Measurements from ENCODE around the gene CHRD. TPM values are rescaled to one million over a fixed set of nuclear protein-coding genes. Genes with fewer than 3 reads are reported as not detected.

The CHRD gene
- total RNA-seq, 1 experiment from 2014 or later, result not detected

DNA sequence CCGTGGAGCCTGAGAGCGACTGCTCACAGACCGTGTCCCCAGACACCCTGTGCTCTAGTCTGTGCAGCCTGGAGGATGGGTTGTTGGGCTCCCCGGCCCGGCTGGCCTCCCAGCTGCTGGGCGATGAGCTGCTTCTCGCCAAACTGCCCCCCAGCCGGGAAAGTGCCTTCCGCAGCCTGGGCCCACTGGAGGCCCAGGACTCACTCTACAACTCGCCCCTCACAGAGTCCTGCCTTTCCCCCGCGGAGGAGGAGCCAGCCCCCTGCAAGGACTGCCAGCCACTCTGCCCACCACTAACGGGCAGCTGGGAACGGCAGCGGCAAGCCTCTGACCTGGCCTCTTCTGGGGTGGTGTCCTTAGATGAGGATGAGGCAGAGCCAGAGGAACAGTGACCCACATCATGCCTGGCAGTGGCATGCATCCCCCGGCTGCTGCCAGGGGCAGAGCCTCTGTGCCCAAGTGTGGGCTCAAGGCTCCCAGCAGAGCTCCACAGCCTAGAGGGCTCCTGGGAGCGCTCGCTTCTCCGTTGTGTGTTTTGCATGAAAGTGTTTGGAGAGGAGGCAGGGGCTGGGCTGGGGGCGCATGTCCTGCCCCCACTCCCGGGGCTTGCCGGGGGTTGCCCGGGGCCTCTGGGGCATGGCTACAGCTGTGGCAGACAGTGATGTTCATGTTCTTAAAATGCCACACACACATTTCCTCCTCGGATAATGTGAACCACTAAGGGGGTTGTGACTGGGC is 35.1 kb upstream of the CHRD start:
- Histone ChIP-seq H3K4me1 (ENCODE audit: insufficient read depth, low read length) (peaks cover 3% of the 10 kb centered on the region; the same call in 1 of the 2 replicates), H3K79me2 (ENCODE audit: low read length) (no peaks in the 10 kb centered on the region), H3K4me3 (ENCODE audit: low read length) (no peak overlapping the region), H3K27me3 (ENCODE audit: low read length) (no peaks in the 10 kb centered on the region), H3K36me3 (ENCODE audit: low read depth, low read length) (no peaks in the 10 kb centered on the region), H3K27ac (ENCODE audit: low read length) (no peak overlapping the region), H3F3A (ENCODE audit: low read length, unreplicated experiment) (no peaks in the 10 kb centered on the region), H3K9ac (ENCODE audit: low read length) (no peak overlapping the region), H3K9me2 (replicated peaks; ENCODE audit: low read length) (no peaks in the 10 kb centered on the region), H3K9me3 (ENCODE audit: low read length) (no peaks in the 10 kb centered on the region), H4K20me1 (ENCODE audit: low read length) (no peaks in the 10 kb centered on the region), H2AFZ (ENCODE audit: low read length) (no peak overlapping the region), H3K4me2 (ENCODE audit: low read length) (no peak overlapping the region)
- ATAC-seq (no peak), DNase-seq (no peak)
- ChIA-PET CTCF (interaction anchor here (1.0 kb wide), 2 partner anchors 25 to 27 kb away, joined by 3 to 5 read pairs; no protein-coding TSS in a partner anchor), POLR2A (ENCODE audit: unreplicated experiment) (no interaction called here)
- BruUV-seq (replicated peaks), result no TSS peak
- TF ChIP-seq EZH2phosphoT487 (IDR thresholded peaks at IDR 0.05; ENCODE audit: borderline replicate concordance, low read length) (no peak), EZH2 (IDR thresholded peaks at IDR 0.05; ENCODE audit: low read length, unreplicated experiment) (no peak)
- TF ChIP-seq, protein P1, sequence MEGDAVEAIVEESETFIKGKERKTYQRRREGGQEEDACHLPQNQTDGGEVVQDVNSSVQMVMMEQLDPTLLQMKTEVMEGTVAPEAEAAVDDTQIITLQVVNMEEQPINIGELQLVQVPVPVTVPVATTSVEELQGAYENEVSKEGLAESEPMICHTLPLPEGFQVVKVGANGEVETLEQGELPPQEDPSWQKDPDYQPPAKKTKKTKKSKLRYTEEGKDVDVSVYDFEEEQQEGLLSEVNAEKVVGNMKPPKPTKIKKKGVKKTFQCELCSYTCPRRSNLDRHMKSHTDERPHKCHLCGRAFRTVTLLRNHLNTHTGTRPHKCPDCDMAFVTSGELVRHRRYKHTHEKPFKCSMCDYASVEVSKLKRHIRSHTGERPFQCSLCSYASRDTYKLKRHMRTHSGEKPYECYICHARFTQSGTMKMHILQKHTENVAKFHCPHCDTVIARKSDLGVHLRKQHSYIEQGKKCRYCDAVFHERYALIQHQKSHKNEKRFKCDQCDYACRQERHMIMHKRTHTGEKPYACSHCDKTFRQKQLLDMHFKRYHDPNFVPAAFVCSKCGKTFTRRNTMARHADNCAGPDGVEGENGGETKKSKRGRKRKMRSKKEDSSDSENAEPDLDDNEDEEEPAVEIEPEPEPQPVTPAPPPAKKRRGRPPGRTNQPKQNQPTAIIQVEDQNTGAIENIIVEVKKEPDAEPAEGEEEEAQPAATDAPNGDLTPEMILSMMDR (conservative IDR thresholded peaks at IDR 0.05; ENCODE audit: low read depth, low read length), result no peak
- intact Hi-C loops (cut with micrococcal nuclease), result loop anchor here (1.0 to 5.0 kb wide), 2 partner anchors 18 to 32 kb away; partner anchors contain the start of gene EIF4G1

DNA sequence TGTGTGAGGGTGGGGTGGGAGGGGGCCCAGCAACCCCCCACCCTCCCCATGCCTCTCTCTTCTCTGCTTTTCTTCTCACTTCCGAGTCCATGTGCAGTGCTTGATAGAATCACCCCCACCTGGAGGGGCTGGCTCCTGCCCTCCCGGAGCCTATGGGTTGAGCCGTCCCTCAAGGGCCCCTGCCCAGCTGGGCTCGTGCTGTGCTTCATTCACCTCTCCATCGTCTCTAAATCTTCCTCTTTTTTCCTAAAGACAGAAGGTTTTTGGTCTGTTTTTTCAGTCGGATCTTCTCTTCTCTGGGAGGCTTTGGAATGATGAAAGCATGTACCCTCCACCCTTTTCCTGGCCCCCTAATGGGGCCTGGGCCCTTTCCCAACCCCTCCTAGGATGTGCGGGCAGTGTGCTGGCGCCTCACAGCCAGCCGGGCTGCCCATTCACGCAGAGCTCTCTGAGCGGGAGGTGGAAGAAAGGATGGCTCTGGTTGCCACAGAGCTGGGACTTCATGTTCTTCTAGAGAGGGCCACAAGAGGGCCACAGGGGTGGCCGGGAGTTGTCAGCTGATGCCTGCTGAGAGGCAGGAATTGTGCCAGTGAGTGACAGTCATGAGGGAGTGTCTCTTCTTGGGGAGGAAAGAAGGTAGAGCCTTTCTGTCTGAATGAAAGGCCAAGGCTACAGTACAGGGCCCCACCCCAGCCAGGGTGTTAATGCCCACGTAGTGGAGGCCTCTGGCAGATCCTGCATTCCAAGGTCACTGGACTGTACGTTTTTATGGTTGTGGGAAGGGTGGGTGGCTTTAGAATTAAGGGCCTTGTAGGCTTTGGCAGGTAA is 34.3 kb upstream of the CHRD start:
- ChIA-PET POLR2A (ENCODE audit: unreplicated experiment) (no interaction called here), CTCF (interaction anchor here (1.0 kb wide), 2 partner anchors 25 to 26 kb away, joined by 3 to 5 read pairs; no protein-coding TSS in a partner anchor)
- no peak overlapping the region for H3K4me3 ChIP-seq (ENCODE audit: low read length)
- BruUV-seq (replicated peaks), result no TSS peak
- intact Hi-C loops (cut with micrococcal nuclease), result loop anchor here (1.0 to 5.0 kb wide), 2 partner anchors 17 to 33 kb away; partner anchors contain the start of gene EIF4G1
- H2AFZ ChIP-seq (ENCODE audit: low read length), result no peak overlapping the region
- H3K79me2 ChIP-seq (ENCODE audit: low read length), result no peaks in the 10 kb centered on the region
- H3K27me3 ChIP-seq (ENCODE audit: low read length), result no peaks in the 10 kb centered on the region
- peaks cover 3% of the 10 kb centered on the region; the same call in 1 of the 2 replicates for H3K4me1 ChIP-seq (ENCODE audit: insufficient read depth, low read length)
- no peaks in the 10 kb centered on the region for H3K9me2 ChIP-seq (replicated peaks; ENCODE audit: low read length)
- no peaks in the 10 kb centered on the region for H4K20me1 ChIP-seq (ENCODE audit: low read length)
- peak; percentile 96 for ATAC-seq
- peak; percentile 86 for DNase-seq
- H3K9me3 ChIP-seq (ENCODE audit: low read length), result no peaks in the 10 kb centered on the region
- H3K9ac ChIP-seq (ENCODE audit: low read length), result no peak overlapping the region
- TF ChIP-seq EZH2 (IDR thresholded peaks at IDR 0.05; ENCODE audit: low read length, unreplicated experiment), result no peak
- no peak for TF ChIP-seq EZH2phosphoT487 (IDR thresholded peaks at IDR 0.05; ENCODE audit: borderline replicate concordance, low read length)
- TF ChIP-seq, protein P1 (conservative IDR thresholded peaks at IDR 0.05; ENCODE audit: low read depth, low read length), result peak; percentile 82
- no peaks in the 10 kb centered on the region for H3F3A ChIP-seq (ENCODE audit: low read length, unreplicated experiment)
- H3K4me2 ChIP-seq (ENCODE audit: low read length), result no peak overlapping the region
- H3K36me3 ChIP-seq (ENCODE audit: low read depth, low read length), result no peaks in the 10 kb centered on the region
- H3K27ac ChIP-seq (ENCODE audit: low read length), result no peak overlapping the region
